GM23338 (cell line): ENCODE results near the gene PHYHIPL. TPM values are rescaled to one million over a fixed set of nuclear protein-coding genes. Genes with fewer than 3 reads are reported as not detected.

ENCODE experiments used
- ATAC-seq: fragments of 200-7000 bp; cut with Tn5 transposase; 3 replicates; pipeline ENCODE4 v1.9.1; 2020
- DNase-seq: peaks from one replicate; pipeline ENCODE4 v3.0.0-alpha.2; 2015; ENCODE audit warnings: low spot score
- H2AFZ ChIP-seq: fragments of 200-600 bp; sonication (generic); 2 replicates; pipeline ENCODE4 v1.8.0; 2016; ENCODE audit warnings: antibody characterized with exemption, mild to moderate bottlenecking, moderate library complexity
- H3F3A ChIP-seq: fragments of 200-600 bp; sonication (generic); replicated peaks from 2 replicates; pipeline ENCODE4 v1.8.0; 2017; ENCODE audit warnings: antibody characterized with exemption, mixed run types, low read depth
- H3K27ac ChIP-seq: fragments of 200-600 bp; sonication (generic); 2 replicates; pipeline ENCODE4 v1.6.1; 2016; ENCODE audit warnings: low read depth
- H3K27me3 ChIP-seq: fragments of 200-600 bp; sonication (generic); 2 replicates; pipeline ENCODE4 v1.8.0; 2016; ENCODE audit warnings: mild to moderate bottlenecking, mixed run types, moderate library complexity; ENCODE audit not compliant: insufficient read depth
- H3K36me3 ChIP-seq: fragments of 200-600 bp; sonication (generic); 2 replicates; pipeline ENCODE4 v1.8.0; 2016; ENCODE audit warnings: mild to moderate bottlenecking; ENCODE audit not compliant: insufficient read depth
- H3K4me1 ChIP-seq: fragments of 200-600 bp; sonication (generic); 2 replicates; pipeline ENCODE4 v1.8.0; 2016; ENCODE audit warnings: mild to moderate bottlenecking, moderate library complexity; ENCODE audit not compliant: insufficient read depth
- H3K4me2 ChIP-seq: fragments of 200-600 bp; sonication (generic); 2 replicates; pipeline ENCODE4 v1.7.1; 2017; ENCODE audit warnings: mixed run types
- H3K4me3 ChIP-seq: fragments of 200-600 bp; sonication (generic); 2 replicates; pipeline ENCODE4 v1.6.1; 2016; ENCODE audit warnings: mixed run types
- H3K79me2 ChIP-seq: fragments of 200-600 bp; sonication (generic); replicated peaks from 2 replicates; pipeline ENCODE4 v1.8.0; 2017; ENCODE audit warnings: mild to moderate bottlenecking; ENCODE audit not compliant: insufficient read depth
- H3K9me2 ChIP-seq: fragments of 200-600 bp; sonication (generic); 2 replicates; pipeline ENCODE4 v1.8.0; 2017; ENCODE audit not compliant: insufficient read depth
- H4K20me1 ChIP-seq: fragments of 200-600 bp; sonication (generic); replicated peaks from 2 replicates; pipeline ENCODE4 v1.8.0; 2017; ENCODE audit warnings: mild to moderate bottlenecking; ENCODE audit not compliant: insufficient read depth
- H3K27ac Mint-ChIP-seq: 2 replicates; pipeline ENCODE4 v1.8.0; 2020; ENCODE audit warnings: inconsistent platforms, mild to moderate bottlenecking, moderate library complexity, mixed read lengths
- H3K27me3 Mint-ChIP-seq: 3 replicates; pipeline ENCODE4 v1.8.0; 2022; ENCODE audit warnings: low read depth, mild to moderate bottlenecking, moderate library complexity, mixed read lengths, inconsistent platforms; ENCODE audit not compliant: insufficient read depth, poor library complexity
- H3K36me3 Mint-ChIP-seq: 3 replicates; pipeline ENCODE4 v1.8.0; 2021; ENCODE audit warnings: low read depth, mild to moderate bottlenecking, inconsistent platforms, moderate library complexity, mixed read lengths
- H3K4me1 Mint-ChIP-seq: 3 replicates; pipeline ENCODE4 v1.8.0; 2020; ENCODE audit warnings: mild to moderate bottlenecking, inconsistent platforms, mixed read lengths
- H3K4me3 Mint-ChIP-seq: 3 replicates; pipeline ENCODE4 v1.8.0; 2021; ENCODE audit warnings: moderate library complexity, mild to moderate bottlenecking, inconsistent platforms, mixed read lengths
- H3K9me3 Mint-ChIP-seq: 3 replicates; pipeline ENCODE4 v1.8.0; 2020; ENCODE audit warnings: moderate library complexity, mild to moderate bottlenecking, inconsistent platforms, mixed read lengths
- CREB1 ChIP-seq: fragments of 250-450 bp; sonication (Bioruptor Pico); IDR thresholded peaks from 2 replicates; pipeline ENCODE4 v1.5.0; 2020; ENCODE audit warnings: low read depth, mild to moderate bottlenecking, moderate library complexity
- EZH2 ChIP-seq: fragments of 200-600 bp; sonication (generic); IDR thresholded peaks from one replicate; pipeline ENCODE4 v1.8.0; 2017; ENCODE audit warnings: antibody characterized with exemption, mild to moderate bottlenecking, low read depth; ENCODE audit not compliant: unreplicated experiment
- EZH2phosphoT487 ChIP-seq: fragments of 200-600 bp; sonication (generic); IDR thresholded peaks from one replicate; pipeline ENCODE4 v1.8.1; 2018; ENCODE audit warnings: antibody characterized with exemption; ENCODE audit not compliant: unreplicated experiment
- JUNB ChIP-seq: IDR thresholded peaks from one replicate; pipeline ENCODE4 v1.6.1; 2016; ENCODE audit warnings: antibody characterized with exemption; ENCODE audit not compliant: unreplicated experiment
- NANOG ChIP-seq: IDR thresholded peaks from 2 replicates; pipeline ENCODE4 v1.6.1; 2016; ENCODE audit warnings: antibody characterized with exemption, borderline replicate concordance
- POLR2AphosphoS5 ChIP-seq: IDR thresholded peaks from 2 replicates; pipeline ENCODE4 v1.6.1; 2016; ENCODE audit warnings: antibody characterized with exemption, low read depth
- STAT1 ChIP-seq: IDR thresholded peaks from one replicate; pipeline ENCODE4 v1.6.1; 2016; ENCODE audit warnings: antibody characterized with exemption; ENCODE audit not compliant: unreplicated experiment
- ZNF114 ChIP-seq: fragments of 250-450 bp; sonication (Bioruptor Pico); IDR thresholded peaks from 2 replicates; pipeline ENCODE4 v1.5.0; 2020; ENCODE audit warnings: mild to moderate bottlenecking, moderate library complexity
- ZNF331 ChIP-seq: fragments of 250-450 bp; sonication (Bioruptor Pico); IDR thresholded peaks from 2 replicates; pipeline ENCODE4 v1.5.0; 2020; ENCODE audit warnings: low read depth, mild to moderate bottlenecking, moderate library complexity
- polyA plus RNA-seq: library from polyadenylated mRNA; unstranded; fragments of >200 nt; fragmentation: Nextera tagmentation; extraction: Ambion mirVana; gene quantifications from 2 replicates; pipeline ENCODE4 v1.2.1, GENCODE V29; 2016
- total RNA-seq: library from RNA; depleted of rRNA; stranded (reverse); fragments of >200 nt; shearing (Covaris generic); gene quantifications from 2 replicates; pipeline ENCODE4 v1.2.3, GENCODE V29; 2014
- TF ChIP-seq, protein P1 (sequence below): fragments of 250-450 bp; sonication (Bioruptor Pico); IDR thresholded peaks from 2 replicates; pipeline ENCODE4 v1.5.0; 2020; ENCODE audit warnings: mild to moderate bottlenecking, moderate library complexity
- TF ChIP-seq, protein P2 (sequence below): IDR thresholded peaks from 2 replicates; pipeline ENCODE4 v1.6.1; 2016; ENCODE audit warnings: antibody characterized with exemption
- TF ChIP-seq, protein P3 (sequence below): IDR thresholded peaks from one replicate; pipeline ENCODE4 v1.6.1; 2018; ENCODE audit warnings: antibody characterized with exemption; ENCODE audit not compliant: unreplicated experiment
- TF ChIP-seq, protein P4 (sequence below), 2 experiments: fragments of 200-600 bp in 1 of 2; sonication (generic) in 1 of 2; conservative IDR thresholded peaks; 2 replicates each; pipeline versions ENCODE4 v1.5.1 to v1.6.1; 2016 to 2017; ENCODE audit warnings: antibody characterized with exemption in 2 of 2, low read depth in 2 of 2, mild to moderate bottlenecking in 2 of 2, moderate library complexity in 1 of 2

Gene PHYHIPL
- total and polyA plus RNA-seq, 2 experiments from 2014 or later: 0.24 to 0.27 TPM

DNA sequence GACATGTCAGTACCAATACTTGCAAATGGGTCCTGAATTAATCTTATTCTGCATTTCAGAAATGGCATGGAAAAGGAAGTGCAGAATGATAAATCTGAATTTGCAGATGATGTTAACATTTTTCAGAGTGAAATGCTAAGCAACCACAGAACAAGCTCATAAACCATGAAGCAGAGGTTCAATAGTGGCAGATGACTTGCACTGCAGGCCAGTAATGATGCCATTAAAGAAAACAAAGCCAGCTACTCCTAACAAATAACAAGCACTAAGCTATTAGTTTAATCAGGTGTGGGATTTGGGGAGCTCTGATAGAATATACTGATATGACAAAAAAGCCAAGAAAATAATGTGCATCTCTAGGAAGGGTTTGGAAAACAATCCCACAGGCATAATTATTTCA lies 100.5 kb downstream of the PHYHIPL start:
- no peak overlapping the region for H3K4me2 ChIP-seq
- no peak for DNase-seq
- H3K4me3 ChIP-seq: no peak overlapping the region
- Mint-ChIP-seq H3K27me3 (peaks cover 3% of the 10 kb centered on the region), H3K36me3 (no peaks in the 10 kb centered on the region), H3K4me3 (no peak overlapping the region), H3K27ac (no peak overlapping the region), H3K4me1 (no peaks in the 10 kb centered on the region), H3K9me3 (no peaks in the 10 kb centered on the region)
- no peak overlapping the region for H3K27ac ChIP-seq
- H3K36me3 ChIP-seq: no peaks in the 10 kb centered on the region
- H3K79me2 ChIP-seq: no peaks in the 10 kb centered on the region
- no peak for ATAC-seq
- no peaks in the 10 kb centered on the region for H3K27me3 ChIP-seq
- no peaks in the 10 kb centered on the region for H3F3A ChIP-seq
- TF ChIP-seq, protein P1, sequence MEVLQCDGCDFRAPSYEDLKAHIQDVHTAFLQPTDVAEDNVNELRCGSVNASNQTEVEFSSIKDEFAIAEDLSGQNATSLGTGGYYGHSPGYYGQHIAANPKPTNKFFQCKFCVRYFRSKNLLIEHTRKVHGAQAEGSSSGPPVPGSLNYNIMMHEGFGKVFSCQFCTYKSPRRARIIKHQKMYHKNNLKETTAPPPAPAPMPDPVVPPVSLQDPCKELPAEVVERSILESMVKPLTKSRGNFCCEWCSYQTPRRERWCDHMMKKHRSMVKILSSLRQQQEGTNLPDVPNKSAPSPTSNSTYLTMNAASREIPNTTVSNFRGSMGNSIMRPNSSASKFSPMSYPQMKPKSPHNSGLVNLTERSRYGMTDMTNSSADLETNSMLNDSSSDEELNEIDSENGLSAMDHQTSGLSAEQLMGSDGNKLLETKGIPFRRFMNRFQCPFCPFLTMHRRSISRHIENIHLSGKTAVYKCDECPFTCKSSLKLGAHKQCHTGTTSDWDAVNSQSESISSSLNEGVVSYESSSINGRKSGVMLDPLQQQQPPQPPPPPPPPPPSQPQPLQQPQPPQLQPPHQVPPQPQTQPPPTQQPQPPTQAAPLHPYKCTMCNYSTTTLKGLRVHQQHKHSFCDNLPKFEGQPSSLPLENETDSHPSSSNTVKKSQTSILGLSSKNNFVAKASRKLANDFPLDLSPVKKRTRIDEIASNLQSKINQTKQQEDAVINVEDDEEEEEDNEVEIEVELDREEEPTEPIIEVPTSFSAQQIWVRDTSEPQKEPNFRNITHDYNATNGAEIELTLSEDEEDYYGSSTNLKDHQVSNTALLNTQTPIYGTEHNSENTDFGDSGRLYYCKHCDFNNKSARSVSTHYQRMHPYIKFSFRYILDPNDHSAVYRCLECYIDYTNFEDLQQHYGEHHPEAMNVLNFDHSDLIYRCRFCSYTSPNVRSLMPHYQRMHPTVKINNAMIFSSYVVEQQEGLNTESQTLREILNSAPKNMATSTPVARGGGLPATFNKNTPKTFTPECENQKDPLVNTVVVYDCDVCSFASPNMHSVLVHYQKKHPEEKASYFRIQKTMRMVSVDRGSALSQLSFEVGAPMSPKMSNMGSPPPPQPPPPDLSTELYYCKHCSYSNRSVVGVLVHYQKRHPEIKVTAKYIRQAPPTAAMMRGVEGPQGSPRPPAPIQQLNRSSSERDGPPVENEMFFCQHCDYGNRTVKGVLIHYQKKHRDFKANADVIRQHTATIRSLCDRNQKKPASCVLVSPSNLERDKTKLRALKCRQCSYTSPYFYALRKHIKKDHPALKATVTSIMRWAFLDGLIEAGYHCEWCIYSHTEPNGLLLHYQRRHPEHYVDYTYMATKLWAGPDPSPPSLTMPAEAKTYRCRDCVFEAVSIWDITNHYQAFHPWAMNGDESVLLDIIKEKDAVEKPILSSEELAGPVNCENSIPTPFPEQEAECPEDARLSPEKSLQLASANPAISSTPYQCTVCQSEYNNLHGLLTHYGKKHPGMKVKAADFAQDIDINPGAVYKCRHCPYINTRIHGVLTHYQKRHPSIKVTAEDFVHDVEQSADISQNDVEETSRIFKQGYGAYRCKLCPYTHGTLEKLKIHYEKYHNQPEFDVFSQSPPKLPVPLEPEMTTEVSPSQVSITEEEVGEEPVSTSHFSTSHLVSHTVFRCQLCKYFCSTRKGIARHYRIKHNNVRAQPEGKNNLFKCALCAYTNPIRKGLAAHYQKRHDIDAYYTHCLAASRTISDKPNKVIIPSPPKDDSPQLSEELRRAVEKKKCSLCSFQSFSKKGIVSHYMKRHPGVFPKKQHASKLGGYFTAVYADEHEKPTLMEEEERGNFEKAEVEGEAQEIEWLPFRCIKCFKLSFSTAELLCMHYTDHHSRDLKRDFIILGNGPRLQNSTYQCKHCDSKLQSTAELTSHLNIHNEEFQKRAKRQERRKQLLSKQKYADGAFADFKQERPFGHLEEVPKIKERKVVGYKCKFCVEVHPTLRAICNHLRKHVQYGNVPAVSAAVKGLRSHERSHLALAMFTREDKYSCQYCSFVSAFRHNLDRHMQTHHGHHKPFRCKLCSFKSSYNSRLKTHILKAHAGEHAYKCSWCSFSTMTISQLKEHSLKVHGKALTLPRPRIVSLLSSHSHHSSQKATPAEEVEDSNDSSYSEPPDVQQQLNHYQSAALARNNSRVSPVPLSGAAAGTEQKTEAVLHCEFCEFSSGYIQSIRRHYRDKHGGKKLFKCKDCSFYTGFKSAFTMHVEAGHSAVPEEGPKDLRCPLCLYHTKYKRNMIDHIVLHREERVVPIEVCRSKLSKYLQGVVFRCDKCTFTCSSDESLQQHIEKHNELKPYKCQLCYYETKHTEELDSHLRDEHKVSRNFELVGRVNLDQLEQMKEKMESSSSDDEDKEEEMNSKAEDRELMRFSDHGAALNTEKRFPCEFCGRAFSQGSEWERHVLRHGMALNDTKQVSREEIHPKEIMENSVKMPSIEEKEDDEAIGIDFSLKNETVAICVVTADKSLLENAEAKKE (CRISPR knock-in tag): no peak
- TF ChIP-seq JUNB: no peak
- no peak for TF ChIP-seq CREB1 (CRISPR knock-in tag)
- TF ChIP-seq NANOG: no peak
- TF ChIP-seq, protein P2, sequence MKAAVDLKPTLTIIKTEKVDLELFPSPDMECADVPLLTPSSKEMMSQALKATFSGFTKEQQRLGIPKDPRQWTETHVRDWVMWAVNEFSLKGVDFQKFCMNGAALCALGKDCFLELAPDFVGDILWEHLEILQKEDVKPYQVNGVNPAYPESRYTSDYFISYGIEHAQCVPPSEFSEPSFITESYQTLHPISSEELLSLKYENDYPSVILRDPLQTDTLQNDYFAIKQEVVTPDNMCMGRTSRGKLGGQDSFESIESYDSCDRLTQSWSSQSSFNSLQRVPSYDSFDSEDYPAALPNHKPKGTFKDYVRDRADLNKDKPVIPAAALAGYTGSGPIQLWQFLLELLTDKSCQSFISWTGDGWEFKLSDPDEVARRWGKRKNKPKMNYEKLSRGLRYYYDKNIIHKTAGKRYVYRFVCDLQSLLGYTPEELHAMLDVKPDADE: no peak
- TF ChIP-seq STAT1: no peak
- no peak for TF ChIP-seq ZNF114
- TF ChIP-seq ZNF331 (CRISPR knock-in tag): no peak
- TF ChIP-seq EZH2phosphoT487: no peak
- TF ChIP-seq, protein P3, sequence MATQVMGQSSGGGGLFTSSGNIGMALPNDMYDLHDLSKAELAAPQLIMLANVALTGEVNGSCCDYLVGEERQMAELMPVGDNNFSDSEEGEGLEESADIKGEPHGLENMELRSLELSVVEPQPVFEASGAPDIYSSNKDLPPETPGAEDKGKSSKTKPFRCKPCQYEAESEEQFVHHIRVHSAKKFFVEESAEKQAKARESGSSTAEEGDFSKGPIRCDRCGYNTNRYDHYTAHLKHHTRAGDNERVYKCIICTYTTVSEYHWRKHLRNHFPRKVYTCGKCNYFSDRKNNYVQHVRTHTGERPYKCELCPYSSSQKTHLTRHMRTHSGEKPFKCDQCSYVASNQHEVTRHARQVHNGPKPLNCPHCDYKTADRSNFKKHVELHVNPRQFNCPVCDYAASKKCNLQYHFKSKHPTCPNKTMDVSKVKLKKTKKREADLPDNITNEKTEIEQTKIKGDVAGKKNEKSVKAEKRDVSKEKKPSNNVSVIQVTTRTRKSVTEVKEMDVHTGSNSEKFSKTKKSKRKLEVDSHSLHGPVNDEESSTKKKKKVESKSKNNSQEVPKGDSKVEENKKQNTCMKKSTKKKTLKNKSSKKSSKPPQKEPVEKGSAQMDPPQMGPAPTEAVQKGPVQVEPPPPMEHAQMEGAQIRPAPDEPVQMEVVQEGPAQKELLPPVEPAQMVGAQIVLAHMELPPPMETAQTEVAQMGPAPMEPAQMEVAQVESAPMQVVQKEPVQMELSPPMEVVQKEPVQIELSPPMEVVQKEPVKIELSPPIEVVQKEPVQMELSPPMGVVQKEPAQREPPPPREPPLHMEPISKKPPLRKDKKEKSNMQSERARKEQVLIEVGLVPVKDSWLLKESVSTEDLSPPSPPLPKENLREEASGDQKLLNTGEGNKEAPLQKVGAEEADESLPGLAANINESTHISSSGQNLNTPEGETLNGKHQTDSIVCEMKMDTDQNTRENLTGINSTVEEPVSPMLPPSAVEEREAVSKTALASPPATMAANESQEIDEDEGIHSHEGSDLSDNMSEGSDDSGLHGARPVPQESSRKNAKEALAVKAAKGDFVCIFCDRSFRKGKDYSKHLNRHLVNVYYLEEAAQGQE: no peak
- TF ChIP-seq, protein P4, sequence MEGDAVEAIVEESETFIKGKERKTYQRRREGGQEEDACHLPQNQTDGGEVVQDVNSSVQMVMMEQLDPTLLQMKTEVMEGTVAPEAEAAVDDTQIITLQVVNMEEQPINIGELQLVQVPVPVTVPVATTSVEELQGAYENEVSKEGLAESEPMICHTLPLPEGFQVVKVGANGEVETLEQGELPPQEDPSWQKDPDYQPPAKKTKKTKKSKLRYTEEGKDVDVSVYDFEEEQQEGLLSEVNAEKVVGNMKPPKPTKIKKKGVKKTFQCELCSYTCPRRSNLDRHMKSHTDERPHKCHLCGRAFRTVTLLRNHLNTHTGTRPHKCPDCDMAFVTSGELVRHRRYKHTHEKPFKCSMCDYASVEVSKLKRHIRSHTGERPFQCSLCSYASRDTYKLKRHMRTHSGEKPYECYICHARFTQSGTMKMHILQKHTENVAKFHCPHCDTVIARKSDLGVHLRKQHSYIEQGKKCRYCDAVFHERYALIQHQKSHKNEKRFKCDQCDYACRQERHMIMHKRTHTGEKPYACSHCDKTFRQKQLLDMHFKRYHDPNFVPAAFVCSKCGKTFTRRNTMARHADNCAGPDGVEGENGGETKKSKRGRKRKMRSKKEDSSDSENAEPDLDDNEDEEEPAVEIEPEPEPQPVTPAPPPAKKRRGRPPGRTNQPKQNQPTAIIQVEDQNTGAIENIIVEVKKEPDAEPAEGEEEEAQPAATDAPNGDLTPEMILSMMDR (conservative IDR thresholded peaks at IDR 0.05; ENCODE audit: low read depth in 2 of 2): no peak
- TF ChIP-seq POLR2AphosphoS5: no peak
- TF ChIP-seq EZH2: no peak
- no peaks in the 10 kb centered on the region for H4K20me1 ChIP-seq
- no peak overlapping the region for H2AFZ ChIP-seq
- no peaks in the 10 kb centered on the region for H3K4me1 ChIP-seq
- peaks cover 4% of the 10 kb centered on the region; the same call in 1 of the 2 replicates for H3K9me2 ChIP-seq
